Measurements from ENCODE around the gene MEIS2. TPM values are rescaled to one million over a fixed set of nuclear protein-coding genes. Genes with fewer than 3 reads are reported as not detected.

Gene MEIS2
- total RNA-seq, 6 experiments from 2014 or later = 31.8 to 48.0 (median 42.8) TPM

GRCh38 chr15:36886191-36886590 lies 214.2 kb downstream of the MEIS2 start:
- Mint-ChIP-seq H3K27ac (no peak overlapping the region), H3K27me3 (ENCODE audit: insufficient read depth) (peaks cover 20% of the 10 kb centered on the region), H3K9me3 (no peaks in the 10 kb centered on the region), H3K4me3 (no peak overlapping the region), H3K4me1 (ENCODE audit: low read depth) (peaks cover 65% of the 10 kb centered on the region), H3K36me3 (ENCODE audit: low read depth) (peaks cover 13% of the 10 kb centered on the region; the same call in 1 of the 2 replicates)
- DNase-seq = no peak
- TF ChIP-seq CTCF (IDR thresholded peaks at IDR 0.05) = no peak

GRCh38 chr15:36885771-36886170 lies 214.6 kb downstream of the MEIS2 start:
- Mint-ChIP-seq H3K4me1 (ENCODE audit: low read depth) (peaks cover 69% of the 10 kb centered on the region), H3K36me3 (ENCODE audit: low read depth) (0 out of 2 replicates have a peak, but pooled peaks cover 10% of the 10 kb centered on the region), H3K27me3 (ENCODE audit: insufficient read depth) (peaks cover 24% of the 10 kb centered on the region), H3K9me3 (no peaks in the 10 kb centered on the region), H3K4me3 (no peak overlapping the region), H3K27ac (no peak overlapping the region)
- no peak for TF ChIP-seq CTCF (IDR thresholded peaks at IDR 0.05)
- DNase-seq = no peak

GRCh38 chr15:36884936-36885635 lies 215.3 kb downstream of the MEIS2 start:
- Mint-ChIP-seq H3K27ac (no peak overlapping the region), H3K36me3 (ENCODE audit: low read depth) (0 out of 2 replicates have a peak, but pooled peaks cover 5% of the 10 kb centered on the region), H3K4me3 (no peak overlapping the region; the same call in 1 of the 2 replicates), H3K27me3 (ENCODE audit: insufficient read depth) (peaks cover 26% of the 10 kb centered on the region), H3K9me3 (no peaks in the 10 kb centered on the region), H3K4me1 (ENCODE audit: low read depth) (peaks cover 71% of the 10 kb centered on the region)
- DNase-seq = no peak
- TF ChIP-seq CTCF (IDR thresholded peaks at IDR 0.05) = no peak

GRCh38 chr15:36884518-36884875 lies 215.9 kb downstream of the MEIS2 start:
- DNase-seq = no peak
- Mint-ChIP-seq H3K27ac (no peak overlapping the region), H3K4me1 (ENCODE audit: low read depth) (peaks cover 71% of the 10 kb centered on the region), H3K36me3 (ENCODE audit: low read depth) (peaks cover 5% of the 10 kb centered on the region; the same call in 1 of the 2 replicates), H3K27me3 (ENCODE audit: insufficient read depth) (peaks cover 29% of the 10 kb centered on the region), H3K9me3 (peaks cover 3% of the 10 kb centered on the region; the same call in 1 of the 2 replicates), H3K4me3 (peak overlapping the region; percentile 78)
- no peak for TF ChIP-seq CTCF (IDR thresholded peaks at IDR 0.05)

- peak; percentile 74 for DNase-seq
- H3K27ac Mint-ChIP-seq = no peak overlapping the region; the same call in 1 of the 2 replicates
- H3K4me1 Mint-ChIP-seq (ENCODE audit: low read depth) = peaks cover 71% of the 10 kb centered on the region
- peak; percentile 96 for TF ChIP-seq CTCF (IDR thresholded peaks at IDR 0.05)
- H3K9me3 Mint-ChIP-seq = peaks cover 6% of the 10 kb centered on the region; the same call in 1 of the 2 replicates
- H3K36me3 Mint-ChIP-seq (ENCODE audit: low read depth) = peaks cover 10% of the 10 kb centered on the region; the same call in 1 of the 2 replicates
- H3K4me3 Mint-ChIP-seq = peak overlapping the region; percentile 78
- peaks cover 29% of the 10 kb centered on the region for H3K27me3 Mint-ChIP-seq (ENCODE audit: insufficient read depth)
Measured at GRCh38 chr15:36883713-36884517, 216.4 kb downstream of the MEIS2 start.

All from HFFc6 (cell line).